ENCODE results near the gene NPM1. TPM values are rescaled to one million over a fixed set of nuclear protein-coding genes. Genes with fewer than 3 reads are reported as not detected.
"Not testable (repeated sequence)": the region's sequence is repeated elsewhere in the genome, so short reads cannot be mapped to it uniquely, and the experiment has no call there.

Gene NPM1
- polyA plus RNA-seq (2013, experiment 1 of 2; ENCODE audit: insufficient read length) = 1,348 TPM
- 1,297 TPM for polyA plus RNA-seq (2013, experiment 2 of 2; ENCODE audit: insufficient read length)

- peak; percentile 99 for DNase-seq
Measured at GRCh38 chr5:171387345-171387969, at the start of gene NPM1. Gene NPM1, plus strand, starts transcription at chr5:171387849. Its CDS starts 100 bp downstream, at chr5:171387949.

GRCh38 chr5:171340042-171340441, 47.6 kb upstream of the NPM1 start:
- no peak for DNase-seq

GRCh38 chr5:171340491-171340890, 47.2 kb upstream of the NPM1 start:
- no peak for DNase-seq

- DNase-seq = peak; percentile 61
Measured at GRCh38 chr5:171342362-171343111, 45.1 kb upstream of the NPM1 start.

- DNase-seq = no peak
Measured at GRCh38 chr5:171344936-171345608, 42.6 kb upstream of the NPM1 start.

GRCh38 chr5:171351536-171352073, 36.0 kb upstream of the NPM1 start:
- DNase-seq = no peak

GRCh38 chr5:171355302-171355724, 32.3 kb upstream of the NPM1 start:
- DNase-seq = no peak

GRCh38 chr5:171357843-171358242, 29.8 kb upstream of the NPM1 start:
- DNase-seq = no peak

- DNase-seq = not testable (repeated sequence)
Measured at GRCh38 chr5:171361151-171361550, 26.5 kb upstream of the NPM1 start.

GRCh38 chr5:171363249-171363648, 24.4 kb upstream of the NPM1 start:
- DNase-seq = not testable (repeated sequence)

- no peak for DNase-seq
Measured at GRCh38 chr5:171363846-171364245, 23.8 kb upstream of the NPM1 start.

GRCh38 chr5:171365351-171365750, 22.3 kb upstream of the NPM1 start:
- DNase-seq = peak; percentile 7

- DNase-seq = no peak
Measured at GRCh38 chr5:171366645-171367044, 21.0 kb upstream of the NPM1 start.

- DNase-seq = peak; percentile 62
Measured at GRCh38 chr5:171367424-171368370, 20.0 kb upstream of the NPM1 start.

- no peak for DNase-seq
Measured at GRCh38 chr5:171369056-171369455, 18.6 kb upstream of the NPM1 start.

- no peak for DNase-seq
Measured at GRCh38 chr5:171369898-171370297, 17.8 kb upstream of the NPM1 start.

- DNase-seq = not testable (repeated sequence)
Measured at GRCh38 chr5:171370881-171371280, 16.8 kb upstream of the NPM1 start.

GRCh38 chr5:171371326-171371725, 16.3 kb upstream of the NPM1 start:
- DNase-seq = no peak

GRCh38 chr5:171379961-171380360, 7.7 kb upstream of the NPM1 start:
- DNase-seq = no peak

- not testable (repeated sequence) for DNase-seq
Measured at GRCh38 chr5:171384416-171384815, 3.2 kb upstream of the NPM1 start.

GRCh38 chr5:171384999-171385398, 2.6 kb upstream of the NPM1 start:
- not testable (repeated sequence) for DNase-seq

All from fibroblast of skin of scalp (primary cell).